GM23338 (cell line): ENCODE measurements around the gene RADIL. TPM values are rescaled to one million over a fixed set of nuclear protein-coding genes. Genes with fewer than 3 reads are reported as not detected.

Source experiments
- ATAC-seq: fragments of 200-7000 bp; cut with Tn5 transposase; 3 replicates; pipeline ENCODE4 v1.9.1; 2020
- DNase-seq: peaks from one replicate; pipeline ENCODE4 v3.0.0-alpha.2; 2015; ENCODE audit warnings: low spot score
- H2AFZ ChIP-seq: fragments of 200-600 bp; sonication (generic); 2 replicates; pipeline ENCODE4 v1.8.0; 2016; ENCODE audit warnings: antibody characterized with exemption, mild to moderate bottlenecking, moderate library complexity
- H3F3A ChIP-seq: fragments of 200-600 bp; sonication (generic); replicated peaks from 2 replicates; pipeline ENCODE4 v1.8.0; 2017; ENCODE audit warnings: antibody characterized with exemption, mixed run types, low read depth
- H3K27ac ChIP-seq: fragments of 200-600 bp; sonication (generic); 2 replicates; pipeline ENCODE4 v1.6.1; 2016; ENCODE audit warnings: low read depth
- H3K27me3 ChIP-seq: fragments of 200-600 bp; sonication (generic); 2 replicates; pipeline ENCODE4 v1.8.0; 2016; ENCODE audit warnings: mild to moderate bottlenecking, mixed run types, moderate library complexity; ENCODE audit not compliant: insufficient read depth
- H3K36me3 ChIP-seq: fragments of 200-600 bp; sonication (generic); 2 replicates; pipeline ENCODE4 v1.8.0; 2016; ENCODE audit warnings: mild to moderate bottlenecking; ENCODE audit not compliant: insufficient read depth
- H3K4me1 ChIP-seq: fragments of 200-600 bp; sonication (generic); 2 replicates; pipeline ENCODE4 v1.8.0; 2016; ENCODE audit warnings: mild to moderate bottlenecking, moderate library complexity; ENCODE audit not compliant: insufficient read depth
- H3K4me2 ChIP-seq: fragments of 200-600 bp; sonication (generic); 2 replicates; pipeline ENCODE4 v1.7.1; 2017; ENCODE audit warnings: mixed run types
- H3K4me3 ChIP-seq: fragments of 200-600 bp; sonication (generic); 2 replicates; pipeline ENCODE4 v1.6.1; 2016; ENCODE audit warnings: mixed run types
- H3K79me2 ChIP-seq: fragments of 200-600 bp; sonication (generic); replicated peaks from 2 replicates; pipeline ENCODE4 v1.8.0; 2017; ENCODE audit warnings: mild to moderate bottlenecking; ENCODE audit not compliant: insufficient read depth
- H3K9me2 ChIP-seq: fragments of 200-600 bp; sonication (generic); 2 replicates; pipeline ENCODE4 v1.8.0; 2017; ENCODE audit not compliant: insufficient read depth
- H4K20me1 ChIP-seq: fragments of 200-600 bp; sonication (generic); replicated peaks from 2 replicates; pipeline ENCODE4 v1.8.0; 2017; ENCODE audit warnings: mild to moderate bottlenecking; ENCODE audit not compliant: insufficient read depth
- H3K27ac Mint-ChIP-seq: 2 replicates; pipeline ENCODE4 v1.8.0; 2020; ENCODE audit warnings: inconsistent platforms, mild to moderate bottlenecking, moderate library complexity, mixed read lengths
- H3K27me3 Mint-ChIP-seq: 3 replicates; pipeline ENCODE4 v1.8.0; 2022; ENCODE audit warnings: low read depth, mild to moderate bottlenecking, moderate library complexity, mixed read lengths, inconsistent platforms; ENCODE audit not compliant: insufficient read depth, poor library complexity
- H3K36me3 Mint-ChIP-seq: 3 replicates; pipeline ENCODE4 v1.8.0; 2021; ENCODE audit warnings: low read depth, mild to moderate bottlenecking, inconsistent platforms, moderate library complexity, mixed read lengths
- H3K4me1 Mint-ChIP-seq: 3 replicates; pipeline ENCODE4 v1.8.0; 2020; ENCODE audit warnings: mild to moderate bottlenecking, inconsistent platforms, mixed read lengths
- H3K4me3 Mint-ChIP-seq: 3 replicates; pipeline ENCODE4 v1.8.0; 2021; ENCODE audit warnings: moderate library complexity, mild to moderate bottlenecking, inconsistent platforms, mixed read lengths
- H3K9me3 Mint-ChIP-seq: 3 replicates; pipeline ENCODE4 v1.8.0; 2020; ENCODE audit warnings: moderate library complexity, mild to moderate bottlenecking, inconsistent platforms, mixed read lengths
- EZH2 ChIP-seq: fragments of 200-600 bp; sonication (generic); IDR thresholded peaks from one replicate; pipeline ENCODE4 v1.8.0; 2017; ENCODE audit warnings: antibody characterized with exemption, mild to moderate bottlenecking, low read depth; ENCODE audit not compliant: unreplicated experiment
- EZH2phosphoT487 ChIP-seq: fragments of 200-600 bp; sonication (generic); IDR thresholded peaks from one replicate; pipeline ENCODE4 v1.8.1; 2018; ENCODE audit warnings: antibody characterized with exemption; ENCODE audit not compliant: unreplicated experiment
- JUNB ChIP-seq: IDR thresholded peaks from one replicate; pipeline ENCODE4 v1.6.1; 2016; ENCODE audit warnings: antibody characterized with exemption; ENCODE audit not compliant: unreplicated experiment
- POLR2AphosphoS5 ChIP-seq: IDR thresholded peaks from 2 replicates; pipeline ENCODE4 v1.6.1; 2016; ENCODE audit warnings: antibody characterized with exemption, low read depth
- STAT1 ChIP-seq: IDR thresholded peaks from one replicate; pipeline ENCODE4 v1.6.1; 2016; ENCODE audit warnings: antibody characterized with exemption; ENCODE audit not compliant: unreplicated experiment
- ZNF114 ChIP-seq: fragments of 250-450 bp; sonication (Bioruptor Pico); IDR thresholded peaks from 2 replicates; pipeline ENCODE4 v1.5.0; 2020; ENCODE audit warnings: mild to moderate bottlenecking, moderate library complexity
- polyA plus RNA-seq: library from polyadenylated mRNA; unstranded; fragments of >200 nt; fragmentation: Nextera tagmentation; extraction: Ambion mirVana; gene quantifications from 2 replicates; pipeline ENCODE4 v1.2.1, GENCODE V29; 2016
- total RNA-seq: library from RNA; depleted of rRNA; stranded (reverse); fragments of >200 nt; shearing (Covaris generic); gene quantifications from 2 replicates; pipeline ENCODE4 v1.2.3, GENCODE V29; 2014
- TF ChIP-seq, protein P1 (sequence below), 2 experiments: fragments of 200-600 bp in 1 of 2; sonication (generic) in 1 of 2; conservative IDR thresholded peaks; 2 replicates each; pipeline versions ENCODE4 v1.5.1 to v1.6.1; 2016 to 2017; ENCODE audit warnings: antibody characterized with exemption in 2 of 2, low read depth in 2 of 2, mild to moderate bottlenecking in 2 of 2, moderate library complexity in 1 of 2
- TF ChIP-seq, protein P2 (sequence below): IDR thresholded peaks from 2 replicates; pipeline ENCODE4 v1.6.1; 2016; ENCODE audit warnings: antibody characterized with exemption
- TF ChIP-seq, protein P3 (sequence below): fragments of 250-450 bp; sonication (Bioruptor Pico); IDR thresholded peaks from 2 replicates; pipeline ENCODE4 v1.5.0; 2020; ENCODE audit warnings: mild to moderate bottlenecking, moderate library complexity
- TF ChIP-seq, protein P4 (sequence below): IDR thresholded peaks from one replicate; pipeline ENCODE4 v1.6.1; 2018; ENCODE audit warnings: antibody characterized with exemption; ENCODE audit not compliant: unreplicated experiment

The RADIL gene
- total and polyA plus RNA-seq, 2 experiments from 2014 or later, result 4.3 to 9.8 TPM

DNA sequence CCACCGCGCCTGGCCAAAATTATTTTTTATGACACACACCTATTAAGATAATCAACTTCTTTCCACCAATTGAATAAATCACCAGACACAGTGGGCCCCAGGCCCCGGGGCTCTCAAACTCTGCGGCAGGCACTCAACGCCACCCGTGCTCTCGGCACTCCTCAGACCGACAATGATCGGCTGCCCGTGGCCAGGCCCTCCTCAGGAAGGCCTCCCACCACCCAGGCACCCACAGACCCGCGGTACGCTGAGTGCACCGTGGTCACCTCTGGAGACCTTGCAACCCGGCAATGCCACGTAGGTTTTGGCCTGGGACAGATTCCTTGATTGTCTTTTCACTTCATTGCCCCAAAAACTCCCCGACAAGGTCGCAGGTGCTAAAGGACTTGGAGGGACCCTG lies 6.9 kb downstream of the RADIL start:
- no peaks in the 10 kb centered on the region for H3F3A ChIP-seq
- peaks cover under 1% of the 10 kb centered on the region; the same call in 1 of the 2 replicates for H3K4me1 ChIP-seq
- H3K9me2 ChIP-seq, result no peaks in the 10 kb centered on the region
- no peak overlapping the region for H3K4me2 ChIP-seq
- H3K36me3 Mint-ChIP-seq, result no peaks in the 10 kb centered on the region
- no peaks in the 10 kb centered on the region for H3K36me3 ChIP-seq
- DNase-seq (no peak), ATAC-seq (no peak)
- H3K9me3 Mint-ChIP-seq, result no peaks in the 10 kb centered on the region
- no peak overlapping the region for H3K27ac ChIP-seq
- no peaks in the 10 kb centered on the region for H3K27me3 Mint-ChIP-seq
- no peaks in the 10 kb centered on the region for H4K20me1 ChIP-seq
- no peak overlapping the region for H3K4me3 Mint-ChIP-seq
- H3K4me3 ChIP-seq, result no peak overlapping the region
- no peak overlapping the region for H2AFZ ChIP-seq
- peaks cover 6% of the 10 kb centered on the region for H3K4me1 Mint-ChIP-seq
- H3K79me2 ChIP-seq, result no peaks in the 10 kb centered on the region
- TF ChIP-seq JUNB, result no peak
- no peak overlapping the region for H3K27ac Mint-ChIP-seq
- H3K27me3 ChIP-seq, result peaks cover under 1% of the 10 kb centered on the region; the same call in 1 of the 2 replicates

DNA sequence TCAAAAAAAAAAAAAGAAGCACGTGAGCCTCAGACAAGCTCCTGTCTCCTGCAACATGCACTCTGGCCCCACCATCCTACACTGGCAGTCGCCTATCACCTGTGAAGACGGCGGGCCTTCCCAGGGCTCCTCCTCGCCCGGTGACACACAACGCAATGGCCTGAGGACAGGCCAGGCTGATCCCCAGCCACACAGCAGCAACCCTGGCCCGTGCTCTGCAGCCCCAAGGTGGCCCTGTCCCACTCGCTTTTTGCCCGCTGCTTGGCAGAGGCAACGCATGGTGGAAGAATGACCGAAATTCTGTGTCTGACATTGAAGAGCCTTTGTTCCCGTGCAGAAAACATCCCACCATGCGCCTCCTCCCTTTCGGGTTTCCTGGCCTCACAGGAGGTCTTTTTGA lies 8.1 kb downstream of the RADIL start:
- no peak overlapping the region for H3K27ac ChIP-seq
- Mint-ChIP-seq H3K9me3 (no peaks in the 10 kb centered on the region), H3K4me3 (no peak overlapping the region), H3K36me3 (no peaks in the 10 kb centered on the region), H3K4me1 (peaks cover 10% of the 10 kb centered on the region), H3K27ac (no peak overlapping the region), H3K27me3 (no peaks in the 10 kb centered on the region)
- no peak for ATAC-seq
- H3K36me3 ChIP-seq, result no peaks in the 10 kb centered on the region
- no peaks in the 10 kb centered on the region for H3F3A ChIP-seq
- no peaks in the 10 kb centered on the region for H3K27me3 ChIP-seq
- H3K9me2 ChIP-seq, result no peaks in the 10 kb centered on the region
- no peak overlapping the region for H2AFZ ChIP-seq
- no peak overlapping the region for H3K4me3 ChIP-seq
- H3K79me2 ChIP-seq, result no peaks in the 10 kb centered on the region
- DNase-seq, result no peak
- H4K20me1 ChIP-seq, result no peaks in the 10 kb centered on the region
- no peaks in the 10 kb centered on the region for H3K4me1 ChIP-seq
- H3K4me2 ChIP-seq, result no peak overlapping the region
- TF ChIP-seq, protein P1, sequence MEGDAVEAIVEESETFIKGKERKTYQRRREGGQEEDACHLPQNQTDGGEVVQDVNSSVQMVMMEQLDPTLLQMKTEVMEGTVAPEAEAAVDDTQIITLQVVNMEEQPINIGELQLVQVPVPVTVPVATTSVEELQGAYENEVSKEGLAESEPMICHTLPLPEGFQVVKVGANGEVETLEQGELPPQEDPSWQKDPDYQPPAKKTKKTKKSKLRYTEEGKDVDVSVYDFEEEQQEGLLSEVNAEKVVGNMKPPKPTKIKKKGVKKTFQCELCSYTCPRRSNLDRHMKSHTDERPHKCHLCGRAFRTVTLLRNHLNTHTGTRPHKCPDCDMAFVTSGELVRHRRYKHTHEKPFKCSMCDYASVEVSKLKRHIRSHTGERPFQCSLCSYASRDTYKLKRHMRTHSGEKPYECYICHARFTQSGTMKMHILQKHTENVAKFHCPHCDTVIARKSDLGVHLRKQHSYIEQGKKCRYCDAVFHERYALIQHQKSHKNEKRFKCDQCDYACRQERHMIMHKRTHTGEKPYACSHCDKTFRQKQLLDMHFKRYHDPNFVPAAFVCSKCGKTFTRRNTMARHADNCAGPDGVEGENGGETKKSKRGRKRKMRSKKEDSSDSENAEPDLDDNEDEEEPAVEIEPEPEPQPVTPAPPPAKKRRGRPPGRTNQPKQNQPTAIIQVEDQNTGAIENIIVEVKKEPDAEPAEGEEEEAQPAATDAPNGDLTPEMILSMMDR (conservative IDR thresholded peaks at IDR 0.05; ENCODE audit: low read depth in 2 of 2), result no peak
- TF ChIP-seq, protein P2, sequence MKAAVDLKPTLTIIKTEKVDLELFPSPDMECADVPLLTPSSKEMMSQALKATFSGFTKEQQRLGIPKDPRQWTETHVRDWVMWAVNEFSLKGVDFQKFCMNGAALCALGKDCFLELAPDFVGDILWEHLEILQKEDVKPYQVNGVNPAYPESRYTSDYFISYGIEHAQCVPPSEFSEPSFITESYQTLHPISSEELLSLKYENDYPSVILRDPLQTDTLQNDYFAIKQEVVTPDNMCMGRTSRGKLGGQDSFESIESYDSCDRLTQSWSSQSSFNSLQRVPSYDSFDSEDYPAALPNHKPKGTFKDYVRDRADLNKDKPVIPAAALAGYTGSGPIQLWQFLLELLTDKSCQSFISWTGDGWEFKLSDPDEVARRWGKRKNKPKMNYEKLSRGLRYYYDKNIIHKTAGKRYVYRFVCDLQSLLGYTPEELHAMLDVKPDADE, result no peak
- TF ChIP-seq, protein P3, sequence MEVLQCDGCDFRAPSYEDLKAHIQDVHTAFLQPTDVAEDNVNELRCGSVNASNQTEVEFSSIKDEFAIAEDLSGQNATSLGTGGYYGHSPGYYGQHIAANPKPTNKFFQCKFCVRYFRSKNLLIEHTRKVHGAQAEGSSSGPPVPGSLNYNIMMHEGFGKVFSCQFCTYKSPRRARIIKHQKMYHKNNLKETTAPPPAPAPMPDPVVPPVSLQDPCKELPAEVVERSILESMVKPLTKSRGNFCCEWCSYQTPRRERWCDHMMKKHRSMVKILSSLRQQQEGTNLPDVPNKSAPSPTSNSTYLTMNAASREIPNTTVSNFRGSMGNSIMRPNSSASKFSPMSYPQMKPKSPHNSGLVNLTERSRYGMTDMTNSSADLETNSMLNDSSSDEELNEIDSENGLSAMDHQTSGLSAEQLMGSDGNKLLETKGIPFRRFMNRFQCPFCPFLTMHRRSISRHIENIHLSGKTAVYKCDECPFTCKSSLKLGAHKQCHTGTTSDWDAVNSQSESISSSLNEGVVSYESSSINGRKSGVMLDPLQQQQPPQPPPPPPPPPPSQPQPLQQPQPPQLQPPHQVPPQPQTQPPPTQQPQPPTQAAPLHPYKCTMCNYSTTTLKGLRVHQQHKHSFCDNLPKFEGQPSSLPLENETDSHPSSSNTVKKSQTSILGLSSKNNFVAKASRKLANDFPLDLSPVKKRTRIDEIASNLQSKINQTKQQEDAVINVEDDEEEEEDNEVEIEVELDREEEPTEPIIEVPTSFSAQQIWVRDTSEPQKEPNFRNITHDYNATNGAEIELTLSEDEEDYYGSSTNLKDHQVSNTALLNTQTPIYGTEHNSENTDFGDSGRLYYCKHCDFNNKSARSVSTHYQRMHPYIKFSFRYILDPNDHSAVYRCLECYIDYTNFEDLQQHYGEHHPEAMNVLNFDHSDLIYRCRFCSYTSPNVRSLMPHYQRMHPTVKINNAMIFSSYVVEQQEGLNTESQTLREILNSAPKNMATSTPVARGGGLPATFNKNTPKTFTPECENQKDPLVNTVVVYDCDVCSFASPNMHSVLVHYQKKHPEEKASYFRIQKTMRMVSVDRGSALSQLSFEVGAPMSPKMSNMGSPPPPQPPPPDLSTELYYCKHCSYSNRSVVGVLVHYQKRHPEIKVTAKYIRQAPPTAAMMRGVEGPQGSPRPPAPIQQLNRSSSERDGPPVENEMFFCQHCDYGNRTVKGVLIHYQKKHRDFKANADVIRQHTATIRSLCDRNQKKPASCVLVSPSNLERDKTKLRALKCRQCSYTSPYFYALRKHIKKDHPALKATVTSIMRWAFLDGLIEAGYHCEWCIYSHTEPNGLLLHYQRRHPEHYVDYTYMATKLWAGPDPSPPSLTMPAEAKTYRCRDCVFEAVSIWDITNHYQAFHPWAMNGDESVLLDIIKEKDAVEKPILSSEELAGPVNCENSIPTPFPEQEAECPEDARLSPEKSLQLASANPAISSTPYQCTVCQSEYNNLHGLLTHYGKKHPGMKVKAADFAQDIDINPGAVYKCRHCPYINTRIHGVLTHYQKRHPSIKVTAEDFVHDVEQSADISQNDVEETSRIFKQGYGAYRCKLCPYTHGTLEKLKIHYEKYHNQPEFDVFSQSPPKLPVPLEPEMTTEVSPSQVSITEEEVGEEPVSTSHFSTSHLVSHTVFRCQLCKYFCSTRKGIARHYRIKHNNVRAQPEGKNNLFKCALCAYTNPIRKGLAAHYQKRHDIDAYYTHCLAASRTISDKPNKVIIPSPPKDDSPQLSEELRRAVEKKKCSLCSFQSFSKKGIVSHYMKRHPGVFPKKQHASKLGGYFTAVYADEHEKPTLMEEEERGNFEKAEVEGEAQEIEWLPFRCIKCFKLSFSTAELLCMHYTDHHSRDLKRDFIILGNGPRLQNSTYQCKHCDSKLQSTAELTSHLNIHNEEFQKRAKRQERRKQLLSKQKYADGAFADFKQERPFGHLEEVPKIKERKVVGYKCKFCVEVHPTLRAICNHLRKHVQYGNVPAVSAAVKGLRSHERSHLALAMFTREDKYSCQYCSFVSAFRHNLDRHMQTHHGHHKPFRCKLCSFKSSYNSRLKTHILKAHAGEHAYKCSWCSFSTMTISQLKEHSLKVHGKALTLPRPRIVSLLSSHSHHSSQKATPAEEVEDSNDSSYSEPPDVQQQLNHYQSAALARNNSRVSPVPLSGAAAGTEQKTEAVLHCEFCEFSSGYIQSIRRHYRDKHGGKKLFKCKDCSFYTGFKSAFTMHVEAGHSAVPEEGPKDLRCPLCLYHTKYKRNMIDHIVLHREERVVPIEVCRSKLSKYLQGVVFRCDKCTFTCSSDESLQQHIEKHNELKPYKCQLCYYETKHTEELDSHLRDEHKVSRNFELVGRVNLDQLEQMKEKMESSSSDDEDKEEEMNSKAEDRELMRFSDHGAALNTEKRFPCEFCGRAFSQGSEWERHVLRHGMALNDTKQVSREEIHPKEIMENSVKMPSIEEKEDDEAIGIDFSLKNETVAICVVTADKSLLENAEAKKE, result no peak
- TF ChIP-seq, protein P4, sequence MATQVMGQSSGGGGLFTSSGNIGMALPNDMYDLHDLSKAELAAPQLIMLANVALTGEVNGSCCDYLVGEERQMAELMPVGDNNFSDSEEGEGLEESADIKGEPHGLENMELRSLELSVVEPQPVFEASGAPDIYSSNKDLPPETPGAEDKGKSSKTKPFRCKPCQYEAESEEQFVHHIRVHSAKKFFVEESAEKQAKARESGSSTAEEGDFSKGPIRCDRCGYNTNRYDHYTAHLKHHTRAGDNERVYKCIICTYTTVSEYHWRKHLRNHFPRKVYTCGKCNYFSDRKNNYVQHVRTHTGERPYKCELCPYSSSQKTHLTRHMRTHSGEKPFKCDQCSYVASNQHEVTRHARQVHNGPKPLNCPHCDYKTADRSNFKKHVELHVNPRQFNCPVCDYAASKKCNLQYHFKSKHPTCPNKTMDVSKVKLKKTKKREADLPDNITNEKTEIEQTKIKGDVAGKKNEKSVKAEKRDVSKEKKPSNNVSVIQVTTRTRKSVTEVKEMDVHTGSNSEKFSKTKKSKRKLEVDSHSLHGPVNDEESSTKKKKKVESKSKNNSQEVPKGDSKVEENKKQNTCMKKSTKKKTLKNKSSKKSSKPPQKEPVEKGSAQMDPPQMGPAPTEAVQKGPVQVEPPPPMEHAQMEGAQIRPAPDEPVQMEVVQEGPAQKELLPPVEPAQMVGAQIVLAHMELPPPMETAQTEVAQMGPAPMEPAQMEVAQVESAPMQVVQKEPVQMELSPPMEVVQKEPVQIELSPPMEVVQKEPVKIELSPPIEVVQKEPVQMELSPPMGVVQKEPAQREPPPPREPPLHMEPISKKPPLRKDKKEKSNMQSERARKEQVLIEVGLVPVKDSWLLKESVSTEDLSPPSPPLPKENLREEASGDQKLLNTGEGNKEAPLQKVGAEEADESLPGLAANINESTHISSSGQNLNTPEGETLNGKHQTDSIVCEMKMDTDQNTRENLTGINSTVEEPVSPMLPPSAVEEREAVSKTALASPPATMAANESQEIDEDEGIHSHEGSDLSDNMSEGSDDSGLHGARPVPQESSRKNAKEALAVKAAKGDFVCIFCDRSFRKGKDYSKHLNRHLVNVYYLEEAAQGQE, result no peak
- TF ChIP-seq POLR2AphosphoS5 (no peak), EZH2 (no peak), ZNF114 (CRISPR knock-in tag) (no peak), EZH2phosphoT487 (no peak), JUNB (no peak), STAT1 (no peak)
